Measurements from ENCODE around the gene CUBN.

Gene CUBN

GRCh38 chr10:16867556-16867955, 262.1 kb downstream of the CUBN start:
- H3K4me3 ChIP-seq (ENCODE audit: low read depth, low read length): no peak overlapping the region
- TF ChIP-seq, protein P1, sequence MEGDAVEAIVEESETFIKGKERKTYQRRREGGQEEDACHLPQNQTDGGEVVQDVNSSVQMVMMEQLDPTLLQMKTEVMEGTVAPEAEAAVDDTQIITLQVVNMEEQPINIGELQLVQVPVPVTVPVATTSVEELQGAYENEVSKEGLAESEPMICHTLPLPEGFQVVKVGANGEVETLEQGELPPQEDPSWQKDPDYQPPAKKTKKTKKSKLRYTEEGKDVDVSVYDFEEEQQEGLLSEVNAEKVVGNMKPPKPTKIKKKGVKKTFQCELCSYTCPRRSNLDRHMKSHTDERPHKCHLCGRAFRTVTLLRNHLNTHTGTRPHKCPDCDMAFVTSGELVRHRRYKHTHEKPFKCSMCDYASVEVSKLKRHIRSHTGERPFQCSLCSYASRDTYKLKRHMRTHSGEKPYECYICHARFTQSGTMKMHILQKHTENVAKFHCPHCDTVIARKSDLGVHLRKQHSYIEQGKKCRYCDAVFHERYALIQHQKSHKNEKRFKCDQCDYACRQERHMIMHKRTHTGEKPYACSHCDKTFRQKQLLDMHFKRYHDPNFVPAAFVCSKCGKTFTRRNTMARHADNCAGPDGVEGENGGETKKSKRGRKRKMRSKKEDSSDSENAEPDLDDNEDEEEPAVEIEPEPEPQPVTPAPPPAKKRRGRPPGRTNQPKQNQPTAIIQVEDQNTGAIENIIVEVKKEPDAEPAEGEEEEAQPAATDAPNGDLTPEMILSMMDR (IDR thresholded peaks at IDR 0.05; ENCODE audit: low read depth, low read length): no peak

- TF ChIP-seq, protein P1 (IDR thresholded peaks at IDR 0.05; ENCODE audit: low read depth, low read length): no peak
- H3K4me3 ChIP-seq (ENCODE audit: low read depth, low read length): no peak overlapping the region
Observed at GRCh38 chr10:16866541-16867275, 262.9 kb downstream of the CUBN start.

- no peak overlapping the region for H3K4me3 ChIP-seq (ENCODE audit: low read depth, low read length)
- TF ChIP-seq, protein P1 (IDR thresholded peaks at IDR 0.05; ENCODE audit: low read depth, low read length): no peak
Observed at GRCh38 chr10:16865766-16866165, 263.8 kb downstream of the CUBN start.

DNA sequence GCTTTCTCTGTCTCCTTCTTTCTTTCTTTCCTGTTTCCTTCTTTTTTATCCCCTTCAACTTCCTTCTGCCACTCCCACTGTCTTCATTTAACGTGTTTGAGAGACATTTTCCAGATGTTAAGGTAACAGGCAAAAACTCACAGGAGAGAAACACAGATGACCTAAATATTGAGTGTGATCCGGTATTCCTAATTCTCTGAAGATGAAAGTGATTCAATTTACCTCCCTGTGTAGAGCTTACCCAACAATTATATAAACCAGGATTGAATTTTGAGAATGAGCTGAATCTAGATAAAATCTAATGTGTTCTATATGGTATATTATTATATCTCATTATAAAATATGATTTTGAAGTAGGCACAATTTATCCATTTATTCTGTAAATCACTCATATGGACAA, 265.8 kb downstream of the CUBN start:
- TF ChIP-seq, protein P1 (IDR thresholded peaks at IDR 0.05; ENCODE audit: low read depth, low read length): no peak
- H3K4me3 ChIP-seq (ENCODE audit: low read depth, low read length): no peak overlapping the region

DNA sequence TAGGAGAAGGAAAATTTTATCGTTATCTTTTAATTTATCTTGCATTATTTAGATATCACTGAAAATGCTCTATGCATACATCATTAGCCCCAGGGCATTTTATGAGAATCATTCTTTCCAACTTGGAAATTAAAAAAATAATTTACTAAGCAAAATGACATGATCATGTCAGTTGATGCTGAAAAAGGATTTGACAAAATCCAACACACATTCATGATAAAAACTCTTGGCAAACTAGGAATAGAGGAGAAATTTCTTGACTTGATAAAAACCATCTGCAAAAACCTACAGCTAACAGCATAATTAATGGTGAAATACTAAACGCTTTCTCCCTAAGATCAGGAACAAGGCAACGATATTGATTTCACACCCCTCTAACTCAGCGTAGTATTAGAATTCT, 272.2 kb downstream of the CUBN start:
- TF ChIP-seq, protein P1 (IDR thresholded peaks at IDR 0.05; ENCODE audit: low read depth, low read length): no peak
- H3K4me3 ChIP-seq (ENCODE audit: low read depth, low read length): no peak overlapping the region

- H3K4me3 ChIP-seq (ENCODE audit: low read depth, low read length): no peak overlapping the region
- TF ChIP-seq, protein P1 (IDR thresholded peaks at IDR 0.05; ENCODE audit: low read depth, low read length): no peak
Observed at GRCh38 chr10:16856567-16856966, 273.0 kb downstream of the CUBN start.

GRCh38 chr10:16856092-16856491, 273.5 kb downstream of the CUBN start:
- TF ChIP-seq, protein P1 (IDR thresholded peaks at IDR 0.05; ENCODE audit: low read depth, low read length): no peak
- H3K4me3 ChIP-seq (ENCODE audit: low read depth, low read length): no peak overlapping the region
